ENCODE results near the gene SRPK3. TPM values are rescaled to one million over a fixed set of nuclear protein-coding genes. Genes with fewer than 3 reads are reported as not detected.

Gene SRPK3
- total RNA-seq, 2 donors from 2014 or later, result 4.9 to 9.5 TPM

DNA sequence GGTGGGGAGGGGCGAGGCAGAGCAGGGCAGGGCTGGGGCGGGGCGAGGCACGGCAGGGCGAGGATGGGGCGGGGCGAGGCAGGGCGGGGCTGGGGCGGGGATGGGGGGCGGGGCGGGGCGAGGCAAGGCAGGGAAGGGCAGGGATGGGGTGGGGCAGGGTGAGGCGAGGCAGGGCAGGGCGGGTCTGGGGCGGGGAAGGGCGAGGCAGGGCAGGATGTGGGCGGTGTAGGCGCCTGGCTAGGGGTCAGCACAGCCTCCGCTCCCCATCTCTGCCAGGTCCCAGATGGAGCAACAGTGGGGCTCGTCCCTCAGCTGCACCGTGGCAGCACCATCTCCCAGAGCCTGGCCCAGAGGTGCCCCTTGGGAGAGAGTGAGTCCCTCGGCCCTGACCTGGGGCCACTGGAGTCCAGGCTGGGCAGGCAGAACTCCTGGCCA lies 4.2 kb upstream of the SRPK3 start:
- no peaks in the 10 kb centered on the region for H3K36me3 ChIP-seq
- H3K27ac ChIP-seq, result no peak overlapping the region
- H3K27me3 ChIP-seq (replicated peaks; ENCODE audit: insufficient read depth), result no peaks in the 10 kb centered on the region
- H3K9me3 ChIP-seq, result no peaks in the 10 kb centered on the region
- ATAC-seq (ENCODE audit: insufficient number of reproducible peaks, low FRiP score, low read depth) (no peak), DNase-seq (ENCODE audit: low spot score) (no peak)
- no peak overlapping the region for H3K4me3 ChIP-seq
- TF ChIP-seq, protein P1, sequence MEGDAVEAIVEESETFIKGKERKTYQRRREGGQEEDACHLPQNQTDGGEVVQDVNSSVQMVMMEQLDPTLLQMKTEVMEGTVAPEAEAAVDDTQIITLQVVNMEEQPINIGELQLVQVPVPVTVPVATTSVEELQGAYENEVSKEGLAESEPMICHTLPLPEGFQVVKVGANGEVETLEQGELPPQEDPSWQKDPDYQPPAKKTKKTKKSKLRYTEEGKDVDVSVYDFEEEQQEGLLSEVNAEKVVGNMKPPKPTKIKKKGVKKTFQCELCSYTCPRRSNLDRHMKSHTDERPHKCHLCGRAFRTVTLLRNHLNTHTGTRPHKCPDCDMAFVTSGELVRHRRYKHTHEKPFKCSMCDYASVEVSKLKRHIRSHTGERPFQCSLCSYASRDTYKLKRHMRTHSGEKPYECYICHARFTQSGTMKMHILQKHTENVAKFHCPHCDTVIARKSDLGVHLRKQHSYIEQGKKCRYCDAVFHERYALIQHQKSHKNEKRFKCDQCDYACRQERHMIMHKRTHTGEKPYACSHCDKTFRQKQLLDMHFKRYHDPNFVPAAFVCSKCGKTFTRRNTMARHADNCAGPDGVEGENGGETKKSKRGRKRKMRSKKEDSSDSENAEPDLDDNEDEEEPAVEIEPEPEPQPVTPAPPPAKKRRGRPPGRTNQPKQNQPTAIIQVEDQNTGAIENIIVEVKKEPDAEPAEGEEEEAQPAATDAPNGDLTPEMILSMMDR (IDR thresholded peaks at IDR 0.05), result no peak
- peaks cover 0 to 16% of the 10 kb centered on the region in 2 donors for H3K4me1 ChIP-seq (ENCODE audit: control insufficient read depth in 1 of 2, low read depth in 2 of 2)

DNA sequence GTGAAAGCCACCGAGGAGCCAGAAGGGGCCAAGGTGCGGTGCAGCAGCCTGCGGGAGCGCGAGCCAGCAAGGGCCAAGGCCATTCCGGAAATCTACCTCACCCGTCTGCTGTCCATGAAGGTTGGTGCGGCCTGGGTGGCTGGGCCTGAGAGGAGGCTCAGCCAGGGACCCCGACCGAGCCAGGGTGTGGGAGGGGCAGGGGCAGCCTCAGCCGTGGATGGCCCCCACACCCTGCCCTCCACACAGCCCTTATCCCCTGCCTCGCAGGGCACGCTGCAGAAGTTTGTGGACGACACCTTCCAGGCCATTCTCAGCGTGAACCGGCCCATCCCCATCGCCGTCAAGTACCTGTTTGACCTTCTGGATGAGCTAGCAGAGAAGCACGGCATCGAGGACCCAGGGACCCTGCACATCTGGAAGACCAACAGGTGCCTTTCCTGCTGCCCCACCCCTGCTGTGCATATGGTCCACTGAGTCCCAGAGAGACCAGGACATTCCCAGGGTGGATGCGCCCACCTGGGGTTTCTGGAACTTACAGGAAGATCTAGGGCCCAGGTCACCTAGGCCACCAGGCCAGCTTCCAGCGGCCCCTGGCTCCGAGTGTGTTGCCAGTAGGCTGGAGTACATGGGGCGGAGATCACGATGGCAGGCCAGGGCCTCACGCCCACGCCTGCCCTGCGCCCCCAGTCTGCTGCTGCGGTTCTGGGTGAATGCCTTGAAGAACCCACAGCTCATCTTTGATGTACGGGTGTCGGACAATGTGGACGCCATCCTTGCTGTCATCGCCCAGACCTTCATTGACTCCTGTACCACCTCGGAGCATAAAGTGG lies 3.4 kb upstream of the SRPK3 start:
- Histone ChIP-seq H3K36me3 (no peaks in the 10 kb centered on the region), H3K9me3 (no peaks in the 10 kb centered on the region), H3K4me1 (ENCODE audit: control insufficient read depth in 1 of 2, low read depth in 2 of 2) (peaks cover 0 to 24% of the 10 kb centered on the region in 2 donors), H3K27ac (no peak overlapping the region), H3K27me3 (replicated peaks; ENCODE audit: insufficient read depth) (no peaks in the 10 kb centered on the region), H3K4me3 (no peak overlapping the region)
- TF ChIP-seq, protein P1 (IDR thresholded peaks at IDR 0.05), result no peak
- no peak for DNase-seq (ENCODE audit: low spot score)
- ATAC-seq (ENCODE audit: insufficient number of reproducible peaks, low FRiP score, low read depth), result no peak

DNA sequence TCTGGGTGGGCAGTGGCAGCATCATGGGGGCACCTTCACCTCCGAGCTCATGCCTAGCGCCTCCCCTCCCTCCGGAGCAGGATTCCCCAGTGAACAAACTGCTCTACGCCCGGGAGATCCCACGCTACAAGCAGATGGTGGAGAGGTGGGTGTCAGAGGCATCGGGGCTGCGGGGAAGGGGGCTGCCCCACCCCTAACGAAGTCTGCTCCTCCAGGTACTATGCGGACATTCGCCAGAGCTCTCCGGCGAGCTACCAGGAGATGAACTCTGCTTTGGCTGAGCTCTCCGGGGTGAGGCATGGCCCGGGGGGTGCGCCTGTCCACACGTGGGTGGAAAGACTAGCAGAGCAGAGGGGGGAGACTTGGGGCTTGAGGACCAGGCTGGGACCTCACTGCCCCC lies 2.7 kb upstream of the SRPK3 start:
- Histone ChIP-seq H3K4me3 (no peak overlapping the region), H3K9me3 (no peaks in the 10 kb centered on the region), H3K27me3 (replicated peaks; ENCODE audit: insufficient read depth) (no peaks in the 10 kb centered on the region), H3K27ac (no peak overlapping the region), H3K4me1 (ENCODE audit: control insufficient read depth in 1 of 2, low read depth in 2 of 2) (peaks cover 0 to 26% of the 10 kb centered on the region in 2 donors), H3K36me3 (no peaks in the 10 kb centered on the region)
- TF ChIP-seq, protein P1 (IDR thresholded peaks at IDR 0.05), result no peak
- DNase-seq (ENCODE audit: low spot score) (no peak), ATAC-seq (ENCODE audit: insufficient number of reproducible peaks, low FRiP score, low read depth) (no peak)

DNA sequence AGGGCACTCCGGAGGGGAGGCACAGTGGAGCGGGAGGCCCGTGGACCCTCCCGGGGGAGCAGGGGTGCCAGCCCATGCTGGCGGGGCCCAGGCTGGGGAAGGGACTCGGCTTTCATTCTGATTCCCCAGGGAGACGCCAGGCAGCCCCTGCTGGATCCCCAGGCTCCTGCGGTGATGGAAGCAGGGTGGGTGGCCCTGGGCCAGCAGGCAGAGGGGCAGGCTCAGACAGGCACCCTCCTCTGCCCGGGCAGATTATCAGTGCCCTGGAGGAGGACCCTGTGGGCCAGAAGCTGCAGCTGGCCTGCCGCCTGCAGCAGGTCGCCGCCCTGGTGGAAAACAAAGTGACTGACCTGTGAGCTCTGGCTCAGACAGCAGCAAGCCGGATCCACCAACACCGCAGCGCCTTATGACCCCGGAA lies 2.1 kb upstream of the SRPK3 start:
- DNase-seq (ENCODE audit: low spot score), result no peak

More for the DNA sequence above, 2.1 kb upstream of the SRPK3 start:
- TF ChIP-seq, protein P1 (IDR thresholded peaks at IDR 0.05), result no peak
- H3K36me3 ChIP-seq, result no peaks in the 10 kb centered on the region
- no peaks in the 10 kb centered on the region for H3K9me3 ChIP-seq
- peaks cover 0 to 26% of the 10 kb centered on the region in 2 donors for H3K4me1 ChIP-seq (ENCODE audit: control insufficient read depth in 1 of 2, low read depth in 2 of 2)
- no peak for ATAC-seq (ENCODE audit: insufficient number of reproducible peaks, low FRiP score, low read depth)
- H3K4me3 ChIP-seq, result no peak overlapping the region
- H3K27ac ChIP-seq, result no peak overlapping the region
- no peaks in the 10 kb centered on the region for H3K27me3 ChIP-seq (replicated peaks; ENCODE audit: insufficient read depth)

Measured in thoracic aorta (tissue), 2 donors.